Smooth muscle cell of the brain vasculature (primary cell): Measurements from ENCODE around the gene NPAS3.
A peak's percentile ranks its signal among the peaks of the same experiment; 100 is the strongest.

Experiments used
- DNase-seq: peaks from one replicate; pipeline ENCODE4 v3.0.0-alpha.2; 2012; ENCODE audit warnings: low read depth, low spot score

Gene NPAS3

GRCh38 chr14:33776871-33777270 lies 838.2 kb downstream of the NPAS3 start:
- no peak for DNase-seq

- no peak for DNase-seq
Measured at GRCh38 chr14:33777681-33778080, 839.0 kb downstream of the NPAS3 start.

GRCh38 chr14:33780035-33780434 lies 841.4 kb downstream of the NPAS3 start:
- DNase-seq, result no peak

DNA sequence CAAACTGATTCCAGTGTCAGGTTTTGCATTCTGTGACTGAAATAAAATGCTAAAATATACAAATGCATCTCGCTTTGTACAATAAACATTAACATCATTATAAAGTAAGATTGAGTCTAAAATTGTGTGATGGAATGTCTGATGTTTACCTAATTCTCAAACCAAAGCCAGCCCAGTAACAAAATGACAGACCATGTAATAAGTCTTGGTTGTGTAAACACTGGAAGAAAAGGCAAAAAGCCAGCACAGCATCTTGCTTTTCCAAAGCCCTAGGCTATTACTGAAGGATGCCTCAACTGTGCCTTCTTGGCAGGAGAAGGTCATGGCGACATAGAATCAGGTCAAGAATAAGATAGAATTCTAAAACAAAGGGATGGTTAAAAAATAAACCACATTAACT lies 842.6 kb downstream of the NPAS3 start:
- DNase-seq, result no peak

DNA sequence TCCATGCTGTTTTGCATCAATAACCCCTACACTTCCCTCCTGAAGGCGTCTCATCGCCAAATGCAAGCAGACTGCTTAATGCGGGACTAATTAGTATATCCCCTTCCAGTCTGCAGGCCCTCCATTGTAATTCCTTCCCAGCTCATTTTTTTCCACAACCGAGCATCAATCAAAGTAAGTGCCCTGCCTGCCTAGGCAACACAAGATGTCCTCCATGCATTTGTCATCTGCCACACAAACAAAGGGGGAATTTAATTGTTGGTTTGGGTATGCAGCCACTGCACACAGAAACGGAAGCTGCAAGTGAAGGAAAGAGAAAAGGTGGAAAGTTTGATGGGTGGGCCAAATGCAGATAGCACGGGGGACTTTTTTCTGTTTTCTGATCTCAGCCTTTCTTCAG lies 844.2 kb downstream of the NPAS3 start:
- DNase-seq, result no peak

- no peak for DNase-seq
Measured at GRCh38 chr14:33786091-33786825, 847.6 kb downstream of the NPAS3 start.

DNA sequence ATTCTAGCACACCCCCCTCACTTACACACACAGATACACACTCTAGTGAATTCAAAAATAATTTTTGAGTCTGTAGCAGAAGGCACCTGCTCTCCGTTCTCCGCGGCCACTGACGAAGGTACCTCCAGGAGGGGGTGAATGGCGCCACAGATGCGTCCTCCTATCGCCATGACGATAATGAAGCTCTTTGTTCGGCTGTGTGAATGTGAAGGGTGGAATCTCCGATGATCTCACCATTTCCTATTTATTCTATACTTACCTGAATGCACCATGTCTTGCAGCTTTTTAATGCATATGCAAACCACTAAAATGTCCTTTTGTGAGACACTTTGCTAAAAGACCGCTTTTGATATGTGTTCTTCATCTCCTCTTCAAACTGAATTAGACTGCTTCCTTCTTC lies 849.5 kb downstream of the NPAS3 start:
- DNase-seq, result no peak

DNA sequence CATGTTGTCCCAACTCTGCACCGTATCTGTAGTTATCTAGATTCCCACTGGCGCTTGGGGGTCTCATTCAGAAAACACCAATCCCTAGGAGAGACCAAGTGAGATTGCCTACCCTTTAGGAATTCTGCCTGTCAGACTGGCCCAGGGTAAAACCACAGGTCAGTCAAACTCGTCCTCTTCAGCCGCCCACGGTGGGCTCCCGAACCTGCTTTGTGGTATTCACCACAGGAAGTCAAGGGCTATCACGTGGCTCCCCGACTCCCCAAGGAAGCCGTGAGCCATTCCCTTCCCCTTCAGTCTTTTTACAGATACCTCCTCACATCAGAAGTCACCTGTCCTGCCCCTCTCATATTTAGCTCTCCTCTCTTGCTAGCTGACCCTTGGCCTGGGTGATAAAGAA lies 852.3 kb downstream of the NPAS3 start:
- no peak for DNase-seq

DNA sequence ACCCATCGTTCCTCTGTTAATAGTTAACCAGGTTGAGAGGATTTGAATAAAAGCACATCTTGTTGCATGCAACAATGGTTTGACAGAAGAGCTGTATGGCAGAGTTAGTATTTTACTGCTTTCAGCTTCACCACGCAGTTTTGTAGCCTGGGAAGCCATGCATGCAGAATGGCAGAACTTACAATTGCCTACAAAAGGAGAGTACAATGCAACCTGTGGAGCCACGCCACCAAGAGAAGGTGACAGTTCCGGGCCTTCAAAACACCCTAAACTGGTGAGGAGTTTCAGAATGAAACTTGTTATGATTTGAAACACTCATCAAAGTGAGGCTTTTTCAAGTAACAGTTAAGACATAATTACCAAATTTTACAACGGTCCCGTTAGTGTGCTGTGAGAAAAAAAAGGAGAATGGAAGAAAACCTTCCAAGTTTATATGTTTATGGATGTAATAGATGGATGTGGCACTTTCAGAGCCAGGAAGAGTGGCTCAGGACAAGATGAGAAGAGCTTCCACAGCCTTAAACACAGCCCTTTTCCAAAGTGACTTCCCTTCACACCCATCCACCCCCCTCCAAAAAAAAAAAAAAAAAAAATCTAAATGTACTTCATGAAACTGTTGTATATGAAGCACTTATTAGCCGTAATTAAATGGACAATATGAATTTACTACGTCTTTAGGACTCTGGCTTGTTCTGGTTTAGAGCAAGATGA lies 853.5 kb downstream of the NPAS3 start:
- DNase-seq, result no peak

DNA sequence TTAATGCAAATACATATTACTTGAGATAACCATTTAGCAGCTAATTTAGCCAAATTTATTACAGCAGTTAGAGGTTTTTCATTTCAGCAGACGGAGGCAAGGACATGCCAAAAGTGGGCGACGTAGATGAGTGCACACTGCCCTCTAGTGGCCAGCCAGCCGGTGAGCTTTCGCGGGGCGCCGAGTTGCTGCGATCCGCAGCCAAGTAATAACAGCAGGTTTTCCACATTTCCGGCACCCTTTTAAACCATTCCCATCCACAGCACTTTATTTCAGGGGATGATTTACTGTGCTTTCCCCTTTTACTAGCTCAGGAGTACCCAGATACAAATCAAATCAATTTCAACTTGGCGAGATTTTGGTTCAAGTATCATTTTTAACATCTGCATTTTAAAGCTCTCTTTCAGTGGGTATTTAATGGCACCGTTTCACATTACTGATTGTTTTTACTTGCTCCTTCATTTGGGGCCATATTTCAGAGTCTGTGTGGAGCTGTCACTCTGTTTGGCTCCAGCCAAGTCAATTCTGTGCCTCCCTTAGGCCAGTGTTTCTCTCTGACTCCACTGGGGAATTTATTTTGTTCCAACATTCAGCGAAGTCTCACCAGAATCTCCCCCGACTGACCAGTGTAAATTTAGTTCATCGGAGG lies 854.2 kb downstream of the NPAS3 start:
- DNase-seq, result peak; percentile 61

GRCh38 chr14:33793398-33794110 lies 854.9 kb downstream of the NPAS3 start:
- DNase-seq, result no peak

- no peak for DNase-seq
Measured at GRCh38 chr14:33794791-33795305, 856.2 kb downstream of the NPAS3 start.

- no peak for DNase-seq
Measured at GRCh38 chr14:33796356-33796755, 857.7 kb downstream of the NPAS3 start.

GRCh38 chr14:33799705-33800570 lies 861.3 kb downstream of the NPAS3 start:
- no peak for DNase-seq

DNA sequence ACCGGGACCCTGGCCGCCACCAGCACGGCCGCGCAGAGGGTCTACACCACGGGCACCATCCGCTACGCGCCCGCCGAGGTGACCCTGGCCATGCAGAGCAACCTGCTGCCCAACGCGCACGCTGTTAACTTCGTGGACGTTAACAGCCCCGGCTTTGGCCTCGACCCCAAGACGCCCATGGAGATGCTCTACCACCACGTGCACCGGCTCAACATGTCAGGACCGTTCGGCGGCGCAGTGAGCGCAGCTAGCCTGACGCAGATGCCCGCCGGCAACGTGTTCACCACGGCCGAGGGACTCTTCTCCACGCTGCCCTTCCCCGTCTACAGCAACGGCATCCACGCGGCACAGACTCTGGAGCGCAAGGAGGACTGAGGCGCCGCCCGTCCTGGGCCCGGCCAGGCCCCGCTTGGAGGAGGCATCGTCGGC lies 862.1 kb downstream of the NPAS3 start:
- no peak for DNase-seq

- no peak for DNase-seq
Measured at GRCh38 chr14:33802737-33803136, 864.1 kb downstream of the NPAS3 start.

GRCh38 chr14:33805593-33805992 lies 866.9 kb downstream of the NPAS3 start:
- DNase-seq, result no peak

DNA sequence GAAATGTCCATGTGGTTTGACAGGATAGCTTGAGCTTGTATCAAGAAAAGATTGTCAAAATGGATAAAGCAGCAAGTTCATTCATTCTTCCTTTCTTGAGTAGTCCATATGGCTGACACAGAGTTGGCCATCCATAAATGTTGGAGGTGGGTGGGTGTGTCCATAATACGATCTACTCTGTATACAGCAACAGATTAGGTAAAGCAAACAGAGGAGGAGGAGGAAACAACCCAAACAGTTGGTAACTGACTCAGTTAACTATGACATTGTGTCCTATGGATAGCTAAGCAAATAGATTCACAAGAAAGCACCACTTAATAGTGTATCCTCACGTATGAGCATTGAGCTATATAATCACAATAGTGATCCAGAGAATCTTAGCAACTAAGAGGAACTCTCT lies 868.2 kb downstream of the NPAS3 start:
- DNase-seq, result no peak

DNA sequence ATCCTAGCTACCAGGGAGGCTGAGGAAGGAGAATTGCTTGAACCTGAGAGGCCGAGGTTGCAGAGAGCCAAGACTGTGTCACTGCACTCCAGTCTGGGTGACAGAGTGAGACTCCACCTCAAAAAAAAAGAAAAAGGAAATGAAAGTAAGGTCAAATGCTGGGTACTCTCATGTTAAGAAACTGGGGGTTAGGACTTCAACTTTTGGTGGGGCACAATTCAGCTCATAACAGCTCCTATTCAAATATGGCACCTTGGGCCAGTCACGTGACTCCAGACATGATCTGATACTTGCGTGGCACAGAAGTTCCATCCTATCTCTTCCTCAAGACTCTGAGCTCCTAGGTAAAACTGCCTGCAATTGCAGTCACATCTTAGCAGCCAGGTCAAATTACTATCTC lies 869.5 kb downstream of the NPAS3 start:
- DNase-seq, result no peak

GRCh38 chr14:33809396-33809981 lies 870.8 kb downstream of the NPAS3 start:
- DNase-seq, result no peak

- no peak for DNase-seq
Measured at GRCh38 chr14:33810308-33810707, 871.6 kb downstream of the NPAS3 start.
